HCT116 (cell line): ENCODE data around the gene NSMCE1. TPM values are rescaled to one million over a fixed set of nuclear protein-coding genes. Genes with fewer than 3 reads are reported as not detected.

ENCODE experiments used
- ATAC-seq: fragments of 200-7000 bp; cut with Tn5 transposase; 2 replicates; pipeline ENCODE4 v1.9.1; 2020; ENCODE audit warnings: mild to moderate bottlenecking, moderate library complexity
- BruUV-seq: library from RNA; stranded (reverse); fragments of 400-500 nt; replicated peaks from 2 replicates; lab custom pipeline; 2021; lab: Mats Ljungman, UMichigan
- CTCF ChIA-PET: fragments of 300-600 bp; sonication (Branson Sonifier 250); formaldehyde crosslinking; loops from one replicate; lab custom pipeline; 2021; ENCODE audit warnings: antibody characterized with exemption; lab: Charles Lee
- POLR2A ChIA-PET: fragments of 300-600, 350-600 bp; sonication (Branson Sonifier 250); formaldehyde crosslinking; loops from one replicate; lab custom pipeline; 2021; ENCODE audit warnings: antibody characterized with exemption; lab: Charles Lee
- RAD21 ChIA-PET, 2 experiments: fragments of 300-600 bp; sonication (Branson Sonifier 250); formaldehyde crosslinking; loops; one replicate each; lab custom pipeline; 2023; ENCODE audit warnings: low total read pairs in 2 of 2; ENCODE audit not compliant: uncharacterized antibody in 2 of 2, unreplicated experiment in 2 of 2, low non-redundant PET in 1 of 2; lab: Charles Lee
- DNase-seq: peaks from one replicate; pipeline ENCODE4 v3.0.0-alpha.2; 2010; ENCODE audit warnings: low read depth, low spot score
- H2AFZ ChIP-seq: fragments of 200-600 bp; shearing (Covaris generic), sonication (generic); 2 replicates; pipeline ENCODE4 v1.6.1; 2017; ENCODE audit warnings: low read depth, mixed run types, mixed read lengths, antibody characterized with exemption, low read length; ENCODE audit not compliant: poor library complexity, severe bottlenecking
- H3K27ac ChIP-seq: 2 replicates; pipeline ENCODE4 v1.5.1; 2012; ENCODE audit warnings: low read depth, low read length
- H3K27me3 ChIP-seq: fragments of 200-600 bp; sonication (generic); 2 replicates; pipeline ENCODE4 v1.6.1; 2016; ENCODE audit warnings: mixed run types, low read length, mixed read lengths; ENCODE audit not compliant: insufficient read depth
- H3K36me3 ChIP-seq, 2 experiments: fragments of 200-500 bp in 1 of 2; fragments of 200-600 bp in 1 of 2; sonication (Bioruptor generic) in 1 of 2; sonication (generic) in 1 of 2; 2 replicates each; pipeline versions ENCODE4 v1.5.1 to v1.6.1; 2014 to 2016; ENCODE audit warnings: low read length in 2 of 2, inconsistent platforms in 1 of 2, mixed read lengths in 1 of 2, mixed run types in 1 of 2; ENCODE audit not compliant: insufficient read depth in 2 of 2, control insufficient read depth in 1 of 2
- H3K4me1 ChIP-seq, 2 experiments: fragments of 200-600 bp in 1 of 2; sonication (generic) in 1 of 2; 2 replicates each; pipeline versions ENCODE4 v1.5.1 to v1.6.1; 2012 to 2017; ENCODE audit warnings: low read length in 2 of 2, inconsistent platforms in 1 of 2, mild to moderate bottlenecking in 1 of 2, mixed read lengths in 1 of 2, mixed run types in 1 of 2, moderate library complexity in 1 of 2; ENCODE audit not compliant: insufficient read depth in 2 of 2, control insufficient read depth in 1 of 2
- H3K4me2 ChIP-seq: fragments of 200-600 bp; sonication (generic); 2 replicates; pipeline ENCODE4 v1.6.1; 2017; ENCODE audit warnings: mixed run types, low read length, mixed read lengths
- H3K4me3 ChIP-seq, 2 experiments: fragments of 200-600 bp in 1 of 2; sonication (generic) in 1 of 2; replicated peaks in 1 of 2; 2 replicates each; pipeline ENCODE4 v1.5.1; 2011 to 2016; ENCODE audit warnings: low read length in 2 of 2, control low read depth in 1 of 2, low read depth in 1 of 2, mild to moderate bottlenecking in 1 of 2, mixed read lengths in 1 of 2, mixed run types in 1 of 2
- H3K79me2 ChIP-seq: fragments of 200-600 bp; sonication (generic); 2 replicates; pipeline ENCODE4 v1.6.1; 2017; ENCODE audit warnings: mild to moderate bottlenecking, mixed run types, low read length, moderate library complexity, mixed read lengths; ENCODE audit not compliant: insufficient read depth
- H3K9ac ChIP-seq: fragments of 200-600 bp; sonication (generic); 2 replicates; pipeline ENCODE4 v1.6.1; 2016; ENCODE audit warnings: low read length, mixed read lengths
- H3K9me2 ChIP-seq: fragments of 200-600 bp; sonication (generic), shearing (Covaris generic); 2 replicates; pipeline ENCODE4 v1.6.1; 2017; ENCODE audit warnings: mixed run types, mild to moderate bottlenecking, moderate library complexity; ENCODE audit not compliant: insufficient read depth
- H3K9me3 ChIP-seq, 2 experiments: fragments of 200-500 bp in 1 of 2; fragments of 200-600 bp in 1 of 2; sonication (Bioruptor generic) in 1 of 2; sonication (generic) in 1 of 2; 2 replicates each; pipeline ENCODE4 v1.6.1; 2014 to 2017; ENCODE audit warnings: low read length in 2 of 2, mixed read lengths in 2 of 2, inconsistent platforms in 1 of 2, low read depth in 1 of 2, mild to moderate bottlenecking in 1 of 2, mixed run types in 1 of 2, moderate library complexity in 1 of 2; ENCODE audit not compliant: control insufficient read depth in 1 of 2, insufficient read depth in 1 of 2
- H4K20me1 ChIP-seq: fragments of 200-600 bp; sonication (generic), shearing (Covaris generic); 2 replicates; pipeline ENCODE4 v1.6.1; 2017; ENCODE audit warnings: mixed run types, mild to moderate bottlenecking, moderate library complexity; ENCODE audit not compliant: insufficient read depth
- CBX3 ChIP-seq: IDR thresholded peaks from 2 replicates; pipeline ENCODE4 v1.6.1; 2012; ENCODE audit warnings: low read depth
- EZH2 ChIP-seq: fragments of 200-600 bp; sonication (generic); IDR thresholded peaks from 2 replicates; pipeline ENCODE4 v1.6.1; 2017; ENCODE audit warnings: antibody characterized with exemption, mixed run types
- EZH2phosphoT487 ChIP-seq: fragments of 200-600 bp; IDR thresholded peaks from 2 replicates; pipeline ENCODE4 v1.6.1; 2018; ENCODE audit warnings: antibody characterized with exemption, borderline replicate concordance
- FOSL1 ChIP-seq: IDR thresholded peaks from 2 replicates; pipeline ENCODE4 v1.6.1; 2012; ENCODE audit warnings: low read depth
- SIN3A ChIP-seq: IDR thresholded peaks from 2 replicates; pipeline ENCODE4 v1.6.1; 2012; ENCODE audit warnings: low read depth
- SP1 ChIP-seq: IDR thresholded peaks from 2 replicates; pipeline ENCODE4 v1.6.1; 2012; ENCODE audit warnings: low read depth
- SRF ChIP-seq: IDR thresholded peaks from 2 replicates; pipeline ENCODE4 v1.6.1; 2012; ENCODE audit warnings: low read depth
- TCF7L2 ChIP-seq: IDR thresholded peaks from 2 replicates; pipeline ENCODE4 v1.7.0; 2011; ENCODE audit warnings: borderline replicate concordance, inconsistent platforms; ENCODE audit not compliant: insufficient read depth, insufficient read length; ENCODE audit errors: extremely low read depth
- intact Hi-C: fragments of 100-400 bp; cut with micrococcal nuclease; formaldehyde crosslinking; loops from 2 replicates; pipeline ENCODE4 v1.10.0; 2022
- total RNA-seq: library from RNA; stranded (reverse); gene quantifications from one replicate; pipeline ENCODE4 v1.2.1, GENCODE V29; 2021; ENCODE audit not compliant: unreplicated experiment
- TF ChIP-seq, protein P1 (sequence below), 3 experiments: fragments of 200-600 bp in 1 of 3; sonication (generic) in 1 of 3; IDR thresholded peaks in 2 of 3; conservative IDR thresholded peaks in 1 of 3; 2 replicates each; pipeline ENCODE4 v1.5.1; 2012 to 2017; ENCODE audit warnings: low read depth in 2 of 3, low read length in 2 of 3, antibody characterized with exemption in 1 of 3, borderline replicate concordance in 1 of 3, control low read depth in 1 of 3, mild to moderate bottlenecking in 1 of 3, mixed read lengths in 1 of 3, mixed run types in 1 of 3, moderate library complexity in 1 of 3; ENCODE audit not compliant: insufficient read depth in 1 of 3
- TF ChIP-seq, protein P2 (sequence below): IDR thresholded peaks from 2 replicates; pipeline ENCODE4 v1.6.1; 2012
- TF ChIP-seq, protein P3 (sequence below): IDR thresholded peaks from 2 replicates; pipeline ENCODE4 v1.6.1; 2011; ENCODE audit warnings: mild to moderate bottlenecking, low read length, moderate library complexity; ENCODE audit not compliant: insufficient replicate concordance; ENCODE audit errors: extremely low read depth

Gene NSMCE1
- total RNA-seq, 1 experiment from 2014 or later: 85.6 TPM

DNA sequence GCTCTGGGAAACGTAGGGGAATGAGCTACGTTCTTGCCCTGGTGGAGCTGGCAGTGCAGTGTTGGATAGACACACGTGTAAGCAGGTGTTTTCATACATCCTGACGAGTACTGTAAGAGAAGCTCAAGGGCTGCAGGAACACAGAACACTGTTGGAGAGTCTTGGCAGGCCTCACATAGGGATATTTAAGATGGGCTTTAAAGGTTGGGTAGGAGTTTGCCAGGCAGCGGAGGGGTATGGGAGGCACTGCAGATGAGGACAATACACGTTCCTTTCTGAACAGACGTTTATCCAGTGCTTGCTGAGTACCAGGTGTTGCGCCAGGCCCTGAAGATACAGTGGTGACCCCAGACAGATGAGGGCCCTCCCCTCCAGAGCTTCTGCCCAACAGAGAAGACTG, 59.0 kb downstream of the NSMCE1 start:
- no peaks in the 10 kb centered on the region for H3K79me2 ChIP-seq
- H3K4me1 ChIP-seq: peaks cover 13 to 14% of the 10 kb centered on the region in 2 experiments
- no peak overlapping the region for H2AFZ ChIP-seq
- H4K20me1 ChIP-seq: no peaks in the 10 kb centered on the region
- no peaks in the 10 kb centered on the region for H3K9me3 ChIP-seq
- no peak for ATAC-seq
- no peak overlapping the region for H3K4me3 ChIP-seq
- H3K36me3 ChIP-seq: no peaks in the 10 kb centered on the region
- ChIA-PET POLR2A (no interaction called here), RAD21 (no interaction called here), CTCF (no interaction called here)
- H3K27me3 ChIP-seq: no peaks in the 10 kb centered on the region
- no peaks in the 10 kb centered on the region for H3K9me2 ChIP-seq
- no peak for DNase-seq
- no peak overlapping the region for H3K27ac ChIP-seq
- H3K4me2 ChIP-seq: no peak overlapping the region
- BruUV-seq: no TSS peak
- no peak for TF ChIP-seq EZH2
- TF ChIP-seq, protein P1, sequence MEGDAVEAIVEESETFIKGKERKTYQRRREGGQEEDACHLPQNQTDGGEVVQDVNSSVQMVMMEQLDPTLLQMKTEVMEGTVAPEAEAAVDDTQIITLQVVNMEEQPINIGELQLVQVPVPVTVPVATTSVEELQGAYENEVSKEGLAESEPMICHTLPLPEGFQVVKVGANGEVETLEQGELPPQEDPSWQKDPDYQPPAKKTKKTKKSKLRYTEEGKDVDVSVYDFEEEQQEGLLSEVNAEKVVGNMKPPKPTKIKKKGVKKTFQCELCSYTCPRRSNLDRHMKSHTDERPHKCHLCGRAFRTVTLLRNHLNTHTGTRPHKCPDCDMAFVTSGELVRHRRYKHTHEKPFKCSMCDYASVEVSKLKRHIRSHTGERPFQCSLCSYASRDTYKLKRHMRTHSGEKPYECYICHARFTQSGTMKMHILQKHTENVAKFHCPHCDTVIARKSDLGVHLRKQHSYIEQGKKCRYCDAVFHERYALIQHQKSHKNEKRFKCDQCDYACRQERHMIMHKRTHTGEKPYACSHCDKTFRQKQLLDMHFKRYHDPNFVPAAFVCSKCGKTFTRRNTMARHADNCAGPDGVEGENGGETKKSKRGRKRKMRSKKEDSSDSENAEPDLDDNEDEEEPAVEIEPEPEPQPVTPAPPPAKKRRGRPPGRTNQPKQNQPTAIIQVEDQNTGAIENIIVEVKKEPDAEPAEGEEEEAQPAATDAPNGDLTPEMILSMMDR (IDR thresholded peaks at IDR 0.05 in 2 of 3, conservative IDR thresholded peaks at IDR 0.05 in 1 of 3; ENCODE audit: borderline replicate concordance in 1 of 3, insufficient read depth in 1 of 3, low read depth in 2 of 3, low read length in 2 of 3): no peak
- TF ChIP-seq, protein P2, sequence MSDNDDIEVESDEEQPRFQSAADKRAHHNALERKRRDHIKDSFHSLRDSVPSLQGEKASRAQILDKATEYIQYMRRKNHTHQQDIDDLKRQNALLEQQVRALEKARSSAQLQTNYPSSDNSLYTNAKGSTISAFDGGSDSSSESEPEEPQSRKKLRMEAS: no peak
- TF ChIP-seq SRF: no peak
- TF ChIP-seq TCF7L2: no peak
- no peak for TF ChIP-seq EZH2phosphoT487
- TF ChIP-seq SIN3A: no peak
- TF ChIP-seq, protein P3, sequence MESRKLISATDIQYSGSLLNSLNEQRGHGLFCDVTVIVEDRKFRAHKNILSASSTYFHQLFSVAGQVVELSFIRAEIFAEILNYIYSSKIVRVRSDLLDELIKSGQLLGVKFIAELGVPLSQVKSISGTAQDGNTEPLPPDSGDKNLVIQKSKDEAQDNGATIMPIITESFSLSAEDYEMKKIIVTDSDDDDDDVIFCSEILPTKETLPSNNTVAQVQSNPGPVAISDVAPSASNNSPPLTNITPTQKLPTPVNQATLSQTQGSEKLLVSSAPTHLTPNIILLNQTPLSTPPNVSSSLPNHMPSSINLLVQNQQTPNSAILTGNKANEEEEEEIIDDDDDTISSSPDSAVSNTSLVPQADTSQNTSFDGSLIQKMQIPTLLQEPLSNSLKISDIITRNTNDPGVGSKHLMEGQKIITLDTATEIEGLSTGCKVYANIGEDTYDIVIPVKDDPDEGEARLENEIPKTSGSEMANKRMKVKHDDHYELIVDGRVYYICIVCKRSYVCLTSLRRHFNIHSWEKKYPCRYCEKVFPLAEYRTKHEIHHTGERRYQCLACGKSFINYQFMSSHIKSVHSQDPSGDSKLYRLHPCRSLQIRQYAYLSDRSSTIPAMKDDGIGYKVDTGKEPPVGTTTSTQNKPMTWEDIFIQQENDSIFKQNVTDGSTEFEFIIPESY: no peak
- no peak for TF ChIP-seq SP1
- no peak for TF ChIP-seq FOSL1
- no peak for TF ChIP-seq CBX3
- TF ChIP-seq, all 23 proteins: peak for 0
- intact Hi-C loops: no loop called here
- no peak overlapping the region for H3K9ac ChIP-seq
